NCI-H1092 (cell line): ENCODE measurements around the gene USP37.
A peak's percentile ranks its signal among the peaks of the same experiment; 100 is the strongest.
"Not testable (repeated sequence)": the region's sequence is repeated elsewhere in the genome, so short reads cannot be mapped to it uniquely, and the experiment has no call there.

Experiments used
- DNase-seq: peaks from one replicate; lab custom pipeline; 2025; lab: John Stamatoyannopoulos, UW

USP37 gene

DNA sequence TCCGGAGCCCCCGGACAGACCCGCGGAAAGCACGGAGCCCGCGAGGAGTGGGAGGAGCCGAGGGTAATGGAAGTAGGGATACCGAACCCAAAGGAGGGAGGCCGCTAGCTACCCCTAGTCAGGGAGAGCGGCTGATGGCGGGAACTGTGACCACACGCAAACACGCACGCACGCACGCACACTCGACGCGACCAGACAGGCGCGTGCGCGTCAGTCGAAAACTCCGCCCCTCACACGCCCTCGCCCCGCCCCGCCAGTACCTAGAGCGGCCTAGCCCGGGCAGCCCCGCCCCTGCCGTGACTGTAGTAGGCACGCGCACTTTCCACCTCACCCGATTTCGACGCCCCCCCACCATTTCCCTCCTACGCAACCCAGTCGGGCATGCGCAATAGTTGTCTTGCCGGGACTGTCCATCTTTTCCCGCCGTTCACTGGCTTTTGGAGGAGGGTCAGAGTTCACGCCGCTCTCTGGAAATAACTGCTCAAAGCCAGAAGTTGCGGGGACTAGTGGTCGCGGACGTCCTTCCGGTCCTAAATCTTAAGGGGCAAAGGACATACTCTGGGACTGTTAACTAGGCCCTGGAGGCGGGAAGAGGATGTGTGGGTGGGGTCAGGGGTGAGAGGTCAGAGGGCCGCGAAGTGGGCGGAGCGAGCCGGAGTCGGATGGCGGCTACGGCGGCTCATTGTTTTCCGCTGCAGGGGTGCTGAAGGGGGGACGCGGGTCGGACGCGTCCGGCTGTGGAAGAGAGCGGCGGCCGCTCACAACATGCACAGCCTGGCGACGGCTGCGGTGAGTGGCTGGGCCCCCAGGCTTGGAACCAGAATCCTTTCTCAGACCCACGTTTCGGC, at the start of gene USP37, which contains the start of gene CNOT9:
USP37 (minus strand) TSS at position 162 of the 848 bp plus-strand sequence. CDS start 9,698 bp downstream, outside the sequence.
CNOT9 (plus strand) TSS at position 650 of the 848 bp plus-strand sequence; CDS start at position 766, 116 bp downstream.
- peak; percentile 95 for DNase-seq

DNA sequence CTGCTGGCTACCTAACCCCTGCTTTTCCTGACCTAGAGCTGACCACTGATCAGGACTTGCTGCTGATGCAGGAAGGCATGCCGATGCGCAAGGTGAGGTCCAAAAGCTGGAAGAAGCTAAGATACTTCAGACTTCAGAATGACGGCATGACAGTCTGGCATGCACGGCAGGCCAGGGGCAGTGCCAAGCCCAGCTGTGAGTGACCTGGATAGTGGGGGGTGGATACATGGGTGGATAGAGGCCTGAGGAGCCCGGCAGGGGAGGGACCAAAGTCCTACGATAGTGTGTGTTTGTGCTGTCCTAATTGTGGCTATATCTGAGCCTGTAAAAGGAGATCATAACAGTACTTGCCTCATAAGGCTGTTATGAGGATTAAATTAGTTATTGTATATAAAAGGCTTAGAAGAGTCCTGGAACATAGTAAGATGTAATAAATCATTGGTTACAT, 47.7 kb upstream of the USP37 start:
- DNase-seq: no peak

DNA sequence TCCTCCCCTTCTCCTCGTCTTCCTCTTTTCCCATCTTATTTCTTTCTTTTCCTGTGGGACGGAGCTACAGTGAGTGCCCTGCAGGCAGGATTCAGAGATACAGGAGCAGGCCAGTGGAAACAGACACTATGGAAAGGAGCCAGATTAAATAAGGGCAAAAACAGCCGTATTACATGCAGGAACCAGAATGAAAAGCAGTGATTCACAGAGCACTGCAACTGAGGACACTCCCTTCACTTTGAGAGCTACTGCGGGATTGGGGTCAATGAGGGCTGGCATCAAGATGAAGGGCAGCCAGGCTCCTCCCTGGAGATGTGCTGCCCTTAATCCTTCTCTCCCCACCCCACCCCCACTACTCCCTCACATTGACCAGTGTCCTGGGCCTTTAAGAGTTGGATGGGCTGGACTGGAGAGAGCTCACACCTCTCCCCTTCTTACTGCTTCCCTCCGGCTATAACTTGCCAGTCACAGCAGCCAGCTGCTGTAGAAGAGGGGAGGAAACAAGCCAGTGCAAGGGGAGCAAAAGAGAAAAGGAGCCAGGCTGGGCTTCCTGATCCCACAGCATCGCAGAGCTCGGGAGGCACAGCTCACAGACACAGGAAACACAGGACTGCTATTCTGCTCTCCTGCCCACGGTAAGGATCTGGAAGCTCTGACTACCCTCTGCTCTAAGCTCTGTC, 39.4 kb upstream of the USP37 start, which contains the start of gene PLCD4:
PLCD4 (plus strand) TSS at position 464 of the 680 bp plus-strand sequence. CDS start 7,841 bp downstream, outside the sequence.
- DNase-seq: peak; percentile 14

DNA sequence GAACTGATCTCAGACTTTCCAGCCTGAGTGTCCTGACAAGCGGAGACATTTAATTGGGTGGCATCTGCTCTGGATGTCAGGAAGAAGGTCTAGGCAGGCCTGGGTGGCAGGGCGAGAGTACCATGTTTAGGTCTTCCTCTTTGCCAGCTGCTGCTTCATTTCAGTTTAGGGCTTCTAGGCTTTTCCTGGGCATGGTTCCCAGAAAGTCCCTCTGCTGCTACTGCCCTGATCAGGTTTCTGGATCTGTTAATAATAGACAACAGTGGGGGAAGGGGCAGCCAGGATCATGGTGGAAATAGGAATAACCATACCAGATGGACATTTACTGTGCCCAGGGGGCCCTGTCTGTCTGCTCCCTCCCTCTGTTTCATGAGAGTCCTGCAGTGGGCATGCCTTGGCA, 37.3 kb upstream of the USP37 start:
- peak; percentile 79 for DNase-seq

DNA sequence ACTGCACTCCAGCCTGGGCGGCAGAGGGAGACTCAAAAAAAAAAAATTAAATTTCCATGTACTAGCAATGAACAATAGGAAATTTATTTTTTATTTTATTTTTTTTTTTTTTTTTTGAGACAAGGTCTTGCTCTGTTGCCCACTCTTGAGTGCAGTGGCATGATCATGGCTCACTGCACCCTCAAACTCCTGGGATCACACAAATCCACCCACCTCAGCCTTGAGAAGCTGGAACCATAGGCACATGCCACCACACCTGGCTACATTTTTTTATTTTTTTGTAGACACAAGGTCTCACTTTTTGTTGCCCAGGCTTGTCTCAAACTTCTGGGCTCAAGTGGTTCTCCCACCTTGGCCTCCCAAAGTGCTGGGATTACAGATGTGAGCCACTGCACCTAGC, 17.4 kb upstream of the USP37 start:
- DNase-seq: no peak

- DNase-seq: no peak
These were observed 16.1 kb upstream of the USP37 start for GRCh38 chr2:218583983-218584850.

DNA sequence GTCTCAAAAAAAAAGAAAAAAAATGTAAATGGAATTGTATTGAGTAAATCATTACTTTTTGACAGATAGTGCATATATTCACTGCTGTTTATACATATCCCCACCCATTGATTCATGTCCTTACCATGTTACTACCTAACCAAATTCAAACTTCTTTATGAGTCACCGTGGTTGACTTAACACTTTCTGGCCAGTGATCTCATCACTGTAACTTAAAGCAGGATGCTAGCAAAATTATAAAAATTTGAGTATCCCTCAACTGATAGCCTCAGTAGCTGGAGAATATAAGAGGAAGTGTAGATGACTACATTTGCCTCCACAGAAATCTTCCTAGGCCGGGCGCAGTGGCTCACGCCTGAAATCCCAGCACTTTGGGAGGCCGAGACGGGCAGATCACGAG, 13.9 kb upstream of the USP37 start:
- no peak for DNase-seq

DNA sequence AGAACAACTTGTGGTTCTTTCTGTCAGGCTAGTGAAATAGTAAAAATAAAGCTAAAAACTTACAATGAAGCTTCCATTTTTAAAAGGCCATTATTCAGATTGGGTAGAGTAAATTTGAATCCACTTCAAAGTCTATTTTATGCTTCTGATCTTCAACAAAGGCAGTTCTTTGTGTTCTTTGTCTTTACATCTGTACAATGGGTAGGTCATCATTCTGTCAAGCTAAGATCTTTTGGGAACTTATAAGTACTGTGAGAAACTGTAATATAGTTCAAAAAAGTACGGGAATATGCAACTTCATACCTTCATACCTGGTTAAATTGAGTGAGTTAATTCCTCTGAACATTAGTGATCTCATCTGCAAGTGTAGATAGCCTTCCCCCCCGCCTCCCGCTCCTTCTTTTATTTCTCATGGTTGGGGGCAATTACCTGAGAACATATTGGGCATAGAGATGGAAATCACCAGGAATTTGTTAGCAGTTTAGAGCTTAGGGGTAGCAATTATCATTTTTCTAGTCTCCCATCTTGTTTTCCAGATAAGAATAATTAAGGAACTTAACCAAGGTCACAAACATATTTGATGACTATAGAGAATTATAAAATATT, 10.2 kb upstream of the USP37 start:
- no peak for DNase-seq

DNA sequence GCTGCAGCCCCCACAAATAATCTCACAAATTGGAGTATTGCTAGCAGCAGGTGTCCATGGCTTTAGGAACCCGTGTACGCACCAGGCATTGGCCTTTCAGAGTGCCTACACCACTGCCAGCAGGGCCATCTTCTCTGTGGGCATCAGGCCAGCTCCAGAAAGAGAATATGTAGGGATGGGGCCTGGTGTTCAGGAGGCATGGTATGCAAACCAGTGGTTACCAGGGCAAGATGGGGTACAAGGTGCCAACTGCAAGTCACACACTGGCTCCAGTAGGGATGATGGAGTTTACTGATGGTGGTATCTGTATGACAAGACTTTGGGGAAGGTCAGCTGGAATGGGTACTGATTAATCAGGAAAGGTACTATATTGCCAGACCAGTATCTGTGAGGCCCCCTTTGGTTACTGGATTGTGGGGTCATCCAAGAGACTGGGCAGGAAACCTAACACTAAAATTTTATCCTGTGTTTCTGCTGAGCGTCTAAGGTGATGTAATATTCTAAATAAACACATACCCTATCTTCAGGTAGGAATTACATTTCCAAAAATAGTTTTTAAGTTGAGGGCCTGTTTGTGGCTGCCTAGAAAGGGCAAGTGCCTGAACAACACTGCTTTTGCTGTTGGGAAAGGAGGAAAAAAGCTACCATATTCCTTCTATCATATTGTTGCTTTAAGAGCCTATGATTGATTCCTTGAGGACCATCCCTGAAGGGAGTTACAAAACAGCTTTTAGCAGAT, 9.5 kb upstream of the USP37 start:
- DNase-seq: no peak

DNA sequence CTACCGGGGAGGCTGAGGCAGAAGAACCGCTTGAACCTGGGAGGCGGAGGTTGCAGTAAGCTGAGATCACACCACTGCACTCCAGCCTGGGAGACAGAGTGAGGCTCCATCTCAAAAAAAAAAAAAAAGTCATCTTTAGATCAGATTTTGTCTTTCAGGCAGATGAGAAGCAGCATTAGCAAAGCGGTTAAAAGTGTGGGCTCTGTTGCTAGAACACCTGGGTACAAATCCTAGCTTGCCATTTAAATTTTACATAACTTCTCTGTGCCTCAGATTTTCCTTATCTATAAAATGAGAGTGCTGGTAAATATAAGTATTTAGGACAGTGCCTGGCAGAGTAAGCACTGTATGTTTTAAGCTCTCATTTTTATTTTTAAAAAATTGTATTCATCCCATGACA, 8.7 kb upstream of the USP37 start:
- DNase-seq: no peak

DNA sequence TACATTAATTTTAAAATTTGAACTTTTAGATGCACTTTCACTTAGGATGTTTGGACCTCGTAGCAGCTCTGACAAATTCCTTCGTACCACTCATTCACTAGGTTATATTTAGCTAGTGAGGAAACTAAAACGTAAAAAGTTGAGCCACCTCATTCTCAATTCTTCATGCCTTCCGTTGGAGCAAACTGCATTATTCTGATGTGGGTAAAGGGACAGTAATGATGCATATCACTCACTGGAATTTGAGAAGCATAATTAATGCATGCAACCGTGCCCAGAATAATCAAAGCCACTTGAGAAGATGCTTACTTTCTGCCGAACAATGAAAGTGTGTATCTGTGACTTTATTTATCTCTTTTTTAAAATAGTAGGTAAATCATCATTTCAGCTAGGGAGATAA, 2.7 kb upstream of the USP37 start:
- no peak for DNase-seq

DNA sequence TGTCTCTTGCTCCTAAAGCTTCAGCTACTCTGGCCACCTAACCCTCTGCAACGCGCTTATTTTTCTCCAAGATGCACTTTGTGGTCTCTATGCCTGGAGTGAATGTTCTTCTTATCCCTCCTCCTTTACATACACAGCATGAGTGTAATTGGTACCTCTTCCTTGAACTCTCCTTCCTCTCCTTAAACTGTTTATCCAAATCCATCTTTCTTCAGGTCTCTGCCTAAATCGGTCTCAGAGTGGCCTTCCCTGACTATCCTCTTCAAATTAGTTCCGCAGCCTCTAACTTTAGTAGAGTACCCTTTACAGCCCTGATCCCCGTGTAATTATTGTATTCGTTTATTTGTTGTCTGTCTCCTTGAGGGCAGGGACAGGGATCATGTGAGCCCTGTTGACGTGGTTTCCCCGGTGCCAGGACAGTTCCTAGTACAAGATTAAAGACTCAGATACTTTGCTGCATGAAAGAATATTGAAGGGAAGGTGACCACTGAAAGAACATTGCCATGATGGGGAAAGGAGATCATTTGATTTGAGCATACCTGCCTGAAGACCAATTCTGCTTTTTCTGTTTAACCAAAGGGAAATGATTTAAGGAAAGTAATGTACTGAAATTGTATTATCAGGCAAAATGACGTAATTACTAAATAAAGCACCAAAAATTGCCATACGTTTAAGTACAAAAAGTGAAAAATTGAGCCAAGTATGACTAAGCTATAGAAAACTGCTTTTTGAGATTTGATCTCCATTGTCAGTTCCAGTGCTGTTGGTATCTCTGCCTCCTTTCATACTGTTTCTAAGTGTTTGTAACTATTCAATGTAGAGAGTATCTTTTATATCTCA, 1.7 kb upstream of the USP37 start:
- DNase-seq: no peak

- no peak for DNase-seq
These were observed 884 bp upstream of the USP37 start for GRCh38 chr2:218569038-218569431.

GRCh38 chr2:218567797-218568189, 358 bp downstream of the USP37 start:
- DNase-seq: peak; percentile 59

DNA sequence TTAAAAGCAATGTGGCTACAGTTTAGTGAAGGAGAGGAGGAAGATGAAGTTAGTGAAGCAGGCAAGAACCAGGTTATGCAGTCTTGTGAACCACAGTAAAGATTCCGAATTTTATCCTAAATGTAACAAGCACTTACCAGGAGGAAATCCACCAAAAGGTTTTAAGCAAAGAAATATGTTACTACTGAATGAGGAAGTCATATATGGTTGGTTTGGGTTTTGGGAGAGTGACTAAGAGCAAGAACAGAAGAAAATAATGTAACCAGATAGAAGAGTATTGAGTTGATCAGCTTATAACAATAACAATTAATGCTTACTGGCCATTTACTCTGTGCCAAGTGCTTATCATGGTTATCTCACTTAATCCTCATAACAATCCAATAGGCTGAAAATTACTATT, 1.9 kb downstream of the USP37 start:
- DNase-seq: no peak

GRCh38 chr2:218564056-218564455, 4.1 kb downstream of the USP37 start:
- DNase-seq: no peak

GRCh38 chr2:218558986-218559385, 9.2 kb downstream of the USP37 start:
- DNase-seq: no peak

- DNase-seq: no peak
These were observed 10.2 kb downstream of the USP37 start for GRCh38 chr2:218557941-218558340.

- DNase-seq: no peak
These were observed 12.6 kb downstream of the USP37 start for GRCh38 chr2:218555527-218555926.

- DNase-seq: not testable (repeated sequence)
These were observed 13.9 kb downstream of the USP37 start for GRCh38 chr2:218554225-218554624.
